ENCODE data around the gene TDRKH. TPM values are rescaled to one million over a fixed set of nuclear protein-coding genes. Genes with fewer than 3 reads are reported as not detected.

Gene TDRKH
- total RNA-seq, 1 donor from 2014 or later, result 4.5 TPM

GRCh38 chr1:151827853-151828252 is 37.6 kb upstream of the TDRKH start:
- intact Hi-C loops (cut with DNase I), result no loop called here
- DNase-seq (ENCODE audit: missing footprints), result no peak
- no peak for ATAC-seq

- intact Hi-C loops (cut with DNase I), result no loop called here
- no peak for DNase-seq (ENCODE audit: missing footprints)
- ATAC-seq, result peak; percentile 55
These were observed 35.7 kb upstream of the TDRKH start for GRCh38 chr1:151825751-151826660.

- intact Hi-C loops (cut with DNase I), result no loop called here
- no peak for ATAC-seq
- no peak for DNase-seq (ENCODE audit: missing footprints)
These were observed 34.9 kb upstream of the TDRKH start for GRCh38 chr1:151825204-151825603.

GRCh38 chr1:151823175-151823574 is 32.9 kb upstream of the TDRKH start:
- intact Hi-C loops (cut with DNase I), result no loop called here
- DNase-seq (ENCODE audit: missing footprints), result no peak
- no peak for ATAC-seq

- DNase-seq (ENCODE audit: missing footprints), result no peak
- intact Hi-C loops (cut with DNase I), result no loop called here
- no peak for ATAC-seq
These were observed 32.1 kb upstream of the TDRKH start for GRCh38 chr1:151822404-151822803.

GRCh38 chr1:151820940-151821339 is 30.6 kb upstream of the TDRKH start:
- intact Hi-C loops (cut with DNase I), result no loop called here
- DNase-seq (ENCODE audit: missing footprints), result no peak

GRCh38 chr1:151819976-151820623 is 29.8 kb upstream of the TDRKH start:
- DNase-seq (ENCODE audit: missing footprints) (no peak), ATAC-seq (no peak)
- intact Hi-C loops (cut with DNase I), result no loop called here

More at GRCh38 chr1:151820940-151821339, 30.6 kb upstream of the TDRKH start:
- ATAC-seq, result no peak

- intact Hi-C loops (cut with DNase I), result no loop called here
- ATAC-seq (no peak), DNase-seq (ENCODE audit: missing footprints) (no peak)
These were observed 29.0 kb upstream of the TDRKH start for GRCh38 chr1:151819227-151819835.

- no peak for DNase-seq (ENCODE audit: missing footprints)
- ATAC-seq, result no peak
- intact Hi-C loops (cut with DNase I), result no loop called here
These were observed 27.0 kb upstream of the TDRKH start for GRCh38 chr1:151817353-151817730.

GRCh38 chr1:151816548-151817352 is 26.4 kb upstream of the TDRKH start:
- DNase-seq (ENCODE audit: missing footprints) (no peak), ATAC-seq (no peak)
- intact Hi-C loops (cut with DNase I), result no loop called here

GRCh38 chr1:151815716-151816327 is 25.5 kb upstream of the TDRKH start:
- ATAC-seq (peak; percentile 21), DNase-seq (ENCODE audit: missing footprints) (no peak)
- intact Hi-C loops (cut with DNase I), result no loop called here

GRCh38 chr1:151814971-151815545 is 24.8 kb upstream of the TDRKH start:
- ATAC-seq (no peak), DNase-seq (ENCODE audit: missing footprints) (no peak)
- intact Hi-C loops (cut with DNase I), result no loop called here

- intact Hi-C loops (cut with DNase I), result no loop called here
- DNase-seq (ENCODE audit: missing footprints) (no peak), ATAC-seq (no peak)
These were observed 24.1 kb upstream of the TDRKH start for GRCh38 chr1:151814426-151814825.

- no peak for DNase-seq (ENCODE audit: missing footprints)
- ATAC-seq, result no peak
- intact Hi-C loops (cut with DNase I), result no loop called here
These were observed 23.1 kb upstream of the TDRKH start for GRCh38 chr1:151813271-151813977.

- no peak for DNase-seq (ENCODE audit: missing footprints)
- no peak for ATAC-seq
- intact Hi-C loops (cut with DNase I), result no loop called here
These were observed 20.9 kb upstream of the TDRKH start for GRCh38 chr1:151811181-151811580.

GRCh38 chr1:151809985-151810556 is 19.8 kb upstream of the TDRKH start:
- DNase-seq (ENCODE audit: missing footprints), result no peak
- ATAC-seq, result no peak

GRCh38 chr1:151809290-151809984 is 19.1 kb upstream of the TDRKH start:
- ATAC-seq (peak; percentile 74), DNase-seq (ENCODE audit: missing footprints) (no peak)
- intact Hi-C loops (cut with DNase I), result no loop called here

More at GRCh38 chr1:151809985-151810556, 19.8 kb upstream of the TDRKH start:
- intact Hi-C loops (cut with DNase I), result no loop called here
